GM21390 (cell line): ENCODE data around the gene TM4SF5.
A peak's percentile ranks its signal among the peaks of the same experiment; 100 is the strongest.

Source experiments
- ATAC-seq: cut with Tn5 transposase; IDR thresholded peaks from one replicate; pipeline ENCODE4 v1.9.1; 2021; ENCODE audit not compliant: unreplicated experiment

TM4SF5 gene

GRCh38 chr17:4788807-4789700, 17.4 kb downstream of the TM4SF5 start, which contains the start of gene GLTPD2:
Gene GLTPD2, plus strand, starts transcription at chr17:4788964. Its CDS starts 48 bp downstream, at chr17:4789012.
- peak; percentile 11 for ATAC-seq

- no peak for ATAC-seq
These were observed 17.9 kb downstream of the TM4SF5 start for GRCh38 chr17:4789701-4789950.

- peak; percentile 87 for ATAC-seq
These were observed 18.4 kb downstream of the TM4SF5 start for GRCh38 chr17:4789951-4790704.

GRCh38 chr17:4790705-4791088, 19.0 kb downstream of the TM4SF5 start:
- no peak for ATAC-seq

- ATAC-seq, result no peak
These were observed 23.5 kb downstream of the TM4SF5 start for GRCh38 chr17:4795168-4795567.

GRCh38 chr17:4796552-4796920, 24.9 kb downstream of the TM4SF5 start:
- ATAC-seq, result no peak

GRCh38 chr17:4800462-4801196, 28.9 kb downstream of the TM4SF5 start:
- no peak for ATAC-seq

- ATAC-seq, result no peak
These were observed 30.5 kb downstream of the TM4SF5 start, which contains the start of gene C17orf114 for GRCh38 chr17:4802228-4802627. Gene C17orf114, minus strand, starts transcription at chr17:4802328.

- no peak for ATAC-seq
These were observed 34.7 kb downstream of the TM4SF5 start for GRCh38 chr17:4806456-4806776.

- peak; percentile 87 for ATAC-seq
These were observed 35.3 kb downstream of the TM4SF5 start, which contains the start of gene PLD2 for GRCh38 chr17:4806777-4807604. Gene PLD2, plus strand, starts transcription at chr17:4807152. Its CDS starts 621 bp downstream, at chr17:4807773.

GRCh38 chr17:4807605-4808377, 36.1 kb downstream of the TM4SF5 start:
- ATAC-seq, result no peak

GRCh38 chr17:4808378-4808767, 36.7 kb downstream of the TM4SF5 start:
- ATAC-seq, result no peak

- ATAC-seq, result no peak
These were observed 39.1 kb downstream of the TM4SF5 start for GRCh38 chr17:4810696-4811290.

GRCh38 chr17:4811471-4811870, 39.8 kb downstream of the TM4SF5 start:
- no peak for ATAC-seq

GRCh38 chr17:4812690-4813089, 41.0 kb downstream of the TM4SF5 start:
- ATAC-seq, result no peak

- no peak for ATAC-seq
These were observed 43.5 kb downstream of the TM4SF5 start for GRCh38 chr17:4815043-4815675.

GRCh38 chr17:4816826-4817225, 45.1 kb downstream of the TM4SF5 start:
- ATAC-seq, result no peak

- no peak for ATAC-seq
These were observed 46.6 kb downstream of the TM4SF5 start for GRCh38 chr17:4818276-4818675.

- ATAC-seq, result no peak
These were observed 51.1 kb downstream of the TM4SF5 start for GRCh38 chr17:4822835-4823234.
